GM12801 (cell line): Measurements from ENCODE around the gene TNFRSF19.

Experiments
- TF ChIP-seq, protein P1 (sequence below): IDR thresholded peaks from one replicate; pipeline ENCODE4 v1.5.1; 2011; ENCODE audit warnings: control low read depth; ENCODE audit not compliant: insufficient read length; ENCODE audit errors: extremely low read depth

The TNFRSF19 gene

DNA sequence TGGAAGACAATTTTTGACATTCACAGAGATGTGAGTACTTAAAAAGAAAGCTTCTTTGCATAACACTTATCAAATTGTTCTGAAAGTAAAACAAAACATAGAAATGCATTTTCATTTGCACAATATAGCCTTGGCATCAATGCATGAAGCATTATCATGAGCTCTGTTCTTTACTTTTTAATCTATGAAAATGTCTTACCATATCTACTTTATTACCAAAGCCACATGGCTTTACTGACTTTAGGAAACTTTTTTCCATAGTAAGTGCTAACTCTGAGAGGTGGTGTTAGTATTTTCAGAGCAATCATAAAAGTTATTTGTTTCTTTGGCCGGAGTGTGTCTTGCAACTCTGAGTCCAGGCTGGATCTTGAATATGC, 10.5 kb downstream of the TNFRSF19 start:
- TF ChIP-seq, protein P1, sequence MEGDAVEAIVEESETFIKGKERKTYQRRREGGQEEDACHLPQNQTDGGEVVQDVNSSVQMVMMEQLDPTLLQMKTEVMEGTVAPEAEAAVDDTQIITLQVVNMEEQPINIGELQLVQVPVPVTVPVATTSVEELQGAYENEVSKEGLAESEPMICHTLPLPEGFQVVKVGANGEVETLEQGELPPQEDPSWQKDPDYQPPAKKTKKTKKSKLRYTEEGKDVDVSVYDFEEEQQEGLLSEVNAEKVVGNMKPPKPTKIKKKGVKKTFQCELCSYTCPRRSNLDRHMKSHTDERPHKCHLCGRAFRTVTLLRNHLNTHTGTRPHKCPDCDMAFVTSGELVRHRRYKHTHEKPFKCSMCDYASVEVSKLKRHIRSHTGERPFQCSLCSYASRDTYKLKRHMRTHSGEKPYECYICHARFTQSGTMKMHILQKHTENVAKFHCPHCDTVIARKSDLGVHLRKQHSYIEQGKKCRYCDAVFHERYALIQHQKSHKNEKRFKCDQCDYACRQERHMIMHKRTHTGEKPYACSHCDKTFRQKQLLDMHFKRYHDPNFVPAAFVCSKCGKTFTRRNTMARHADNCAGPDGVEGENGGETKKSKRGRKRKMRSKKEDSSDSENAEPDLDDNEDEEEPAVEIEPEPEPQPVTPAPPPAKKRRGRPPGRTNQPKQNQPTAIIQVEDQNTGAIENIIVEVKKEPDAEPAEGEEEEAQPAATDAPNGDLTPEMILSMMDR: no peak

DNA sequence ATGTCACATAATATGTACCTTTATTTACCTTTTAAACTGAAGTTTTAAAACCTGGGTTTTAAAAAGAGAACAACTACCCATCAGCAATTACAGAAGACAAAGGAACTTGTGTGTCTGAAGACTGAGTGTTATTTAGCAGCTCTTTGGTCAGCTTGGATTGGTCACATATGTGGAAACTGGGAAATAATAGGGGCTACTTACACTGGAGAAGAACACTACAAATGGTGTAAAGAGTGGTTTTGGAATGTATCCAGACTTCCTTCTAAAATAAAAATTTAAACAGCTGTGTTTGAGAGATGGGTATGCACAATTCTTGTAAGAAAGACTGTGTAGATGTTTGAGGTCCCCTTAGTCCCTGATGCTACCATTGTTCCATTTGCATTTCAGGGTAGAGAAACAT, 13.3 kb downstream of the TNFRSF19 start:
- TF ChIP-seq, protein P1: no peak

DNA sequence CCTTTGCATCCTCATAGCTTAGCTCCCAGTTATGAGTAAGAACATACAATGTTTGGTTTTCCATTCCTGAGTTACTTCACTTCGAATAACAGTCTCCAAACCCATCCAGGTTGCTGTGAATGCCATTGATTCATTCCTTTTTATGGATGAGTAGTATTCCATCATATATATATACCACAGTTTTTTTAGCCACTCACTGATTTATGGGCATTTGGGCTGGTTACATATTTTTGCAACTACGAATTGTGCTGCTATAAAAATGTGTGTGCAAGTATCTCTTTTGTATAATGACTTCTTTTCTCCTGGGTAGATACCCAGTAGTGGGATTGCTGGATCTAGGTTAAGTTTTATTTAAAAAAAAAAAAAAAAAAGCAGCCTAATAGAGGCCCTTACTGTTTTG, 14.1 kb downstream of the TNFRSF19 start:
- TF ChIP-seq, protein P1: no peak

DNA sequence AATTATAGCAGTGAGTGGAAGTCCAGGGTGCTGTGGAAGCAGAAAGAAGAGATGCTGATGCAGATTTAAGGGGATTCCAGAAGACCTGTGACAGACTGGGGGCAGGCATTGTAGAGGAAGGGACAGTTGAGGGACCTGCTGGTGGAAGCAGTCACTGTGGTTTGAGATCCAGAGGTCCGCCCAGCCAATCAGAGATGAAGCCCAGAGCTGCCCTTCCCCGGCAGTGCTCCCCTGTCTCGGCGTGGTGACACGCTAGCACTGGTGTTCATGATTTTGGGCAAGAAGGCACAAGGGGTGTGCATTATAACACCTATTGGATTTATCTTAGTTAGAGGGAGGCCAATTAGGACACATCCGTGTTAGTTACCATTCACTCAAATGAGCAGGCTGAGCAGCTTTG, 16.1 kb downstream of the TNFRSF19 start:
- TF ChIP-seq, protein P1: no peak

DNA sequence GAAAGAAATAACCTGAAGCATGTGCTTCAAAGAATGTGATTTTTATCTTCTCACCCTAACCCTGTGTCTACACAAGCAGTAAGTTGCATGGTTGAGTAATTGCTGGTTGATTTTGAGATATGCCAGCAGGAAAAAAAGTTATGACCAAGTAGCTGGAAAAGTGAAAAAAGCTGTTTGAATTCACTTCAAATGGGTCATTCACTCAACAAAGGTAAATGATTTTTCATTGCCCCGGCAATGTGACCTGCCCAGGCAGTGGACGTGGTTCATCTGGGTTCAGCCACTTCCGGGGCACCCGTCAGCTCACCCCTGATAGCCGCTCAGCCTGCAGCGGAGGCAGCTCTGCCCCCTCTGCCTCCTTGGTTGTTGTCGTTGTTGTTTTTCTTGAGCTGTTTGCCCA, 18.5 kb downstream of the TNFRSF19 start:
- TF ChIP-seq, protein P1: no peak

DNA sequence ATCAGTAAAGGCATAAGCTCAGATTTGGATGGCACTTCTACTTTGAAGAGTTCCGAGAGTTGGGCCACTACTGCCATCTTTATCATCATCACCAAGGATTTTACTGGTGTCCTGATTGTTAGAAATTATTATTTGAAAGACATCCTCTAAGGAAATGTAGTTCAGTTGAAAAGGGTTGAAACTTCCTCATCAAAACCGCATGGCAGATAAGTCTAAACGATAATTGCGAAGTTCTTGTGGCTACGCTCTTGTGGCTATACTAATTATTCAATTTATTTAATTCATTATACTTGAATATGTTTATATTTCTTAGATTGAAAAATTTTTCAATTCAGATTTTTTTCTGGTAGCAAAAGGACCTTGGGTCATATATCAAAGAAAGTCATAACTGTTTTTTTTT, 22.4 kb downstream of the TNFRSF19 start:
- TF ChIP-seq, protein P1: no peak

DNA sequence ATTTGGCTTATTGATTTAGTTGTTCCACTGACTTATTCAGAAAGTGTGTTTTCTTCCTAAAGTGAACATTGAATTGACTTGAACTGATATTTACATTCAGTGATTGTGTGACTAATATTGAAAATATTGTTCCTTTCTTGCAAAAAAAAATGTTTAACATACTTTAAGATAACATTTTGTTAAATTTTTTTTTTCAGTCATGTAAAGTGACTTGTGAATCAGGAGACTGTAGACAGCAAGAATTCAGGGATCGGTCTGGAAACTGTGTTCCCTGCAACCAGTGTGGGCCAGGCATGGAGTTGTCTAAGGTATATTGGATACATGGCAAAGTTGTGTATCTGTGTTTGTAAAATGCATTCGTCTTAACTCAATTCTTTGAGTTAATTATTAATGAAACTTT, 22.9 kb downstream of the TNFRSF19 start:
- TF ChIP-seq, protein P1: no peak

DNA sequence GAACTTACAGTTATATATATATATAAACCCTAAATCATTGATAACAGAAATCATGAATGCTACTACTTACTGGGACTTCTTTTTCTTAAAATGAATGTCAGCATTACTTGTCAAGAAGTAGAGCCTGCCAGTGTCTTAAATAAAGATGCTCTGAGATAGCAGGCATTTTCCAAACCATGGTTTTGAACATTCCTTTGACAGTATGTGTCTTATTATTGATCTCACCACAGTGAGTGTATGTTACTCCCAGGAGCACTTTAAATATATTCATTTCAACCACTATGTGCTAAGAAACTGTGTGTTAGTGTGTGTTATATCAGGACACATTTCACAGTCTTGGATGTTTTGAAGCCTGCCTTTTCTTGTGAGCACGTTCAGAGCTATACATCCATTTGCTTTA, 28.2 kb downstream of the TNFRSF19 start:
- TF ChIP-seq, protein P1: no peak
